GM18520 (cell line): ENCODE measurements around the gene ZNF160.
"Not testable (repeated sequence)": the region's sequence is repeated elsewhere in the genome, so short reads cannot be mapped to it uniquely, and the experiment has no call there.

ENCODE experiments used
- ATAC-seq: cut with Tn5 transposase; IDR thresholded peaks from one replicate; pipeline ENCODE4 v1.9.1; 2021; ENCODE audit not compliant: unreplicated experiment

The ZNF160 gene

GRCh38 chr19:53092723-53093122, 10.5 kb downstream of the ZNF160 start:
- no peak for ATAC-seq

GRCh38 chr19:53091413-53092254, 11.6 kb downstream of the ZNF160 start:
- no peak for ATAC-seq

- no peak for ATAC-seq
Observed at GRCh38 chr19:53088091-53088490, 15.1 kb downstream of the ZNF160 start.

GRCh38 chr19:53086949-53087348, 16.3 kb downstream of the ZNF160 start:
- ATAC-seq: no peak

- ATAC-seq: no peak
Observed at GRCh38 chr19:53085496-53085895, 17.7 kb downstream of the ZNF160 start.

- no peak for ATAC-seq
Observed at GRCh38 chr19:53082929-53083328, 20.3 kb downstream of the ZNF160 start.

- no peak for ATAC-seq
Observed at GRCh38 chr19:53079313-53079924, 23.8 kb downstream of the ZNF160 start.

GRCh38 chr19:53078668-53079067, 24.6 kb downstream of the ZNF160 start:
- no peak for ATAC-seq

- ATAC-seq: no peak
Observed at GRCh38 chr19:53076984-53077383, 26.2 kb downstream of the ZNF160 start.

GRCh38 chr19:53068834-53069233, 34.4 kb downstream of the ZNF160 start:
- no peak for ATAC-seq

GRCh38 chr19:53068199-53068598, 35.0 kb downstream of the ZNF160 start:
- no peak for ATAC-seq

- ATAC-seq: no peak
Observed at GRCh38 chr19:53057904-53058580, 45.2 kb downstream of the ZNF160 start.

GRCh38 chr19:53055117-53055516, 48.1 kb downstream of the ZNF160 start:
- ATAC-seq: no peak

GRCh38 chr19:53047379-53047778, 55.8 kb downstream of the ZNF160 start:
- ATAC-seq: no peak

- ATAC-seq: no peak
Observed at GRCh38 chr19:53045536-53045935, 57.7 kb downstream of the ZNF160 start.

- no peak for ATAC-seq
Observed at GRCh38 chr19:53041366-53041765, 61.9 kb downstream of the ZNF160 start.

- no peak for ATAC-seq
Observed at GRCh38 chr19:53037101-53038097, 65.8 kb downstream of the ZNF160 start.

GRCh38 chr19:53034948-53035675, 68.1 kb downstream of the ZNF160 start:
- no peak for ATAC-seq

GRCh38 chr19:53034054-53034453, 69.2 kb downstream of the ZNF160 start:
- no peak for ATAC-seq

- ATAC-seq: not testable (repeated sequence)
Observed at GRCh38 chr19:53028306-53028705, 74.9 kb downstream of the ZNF160 start.
